Gastrocnemius medialis (tissue), 4 donors: ENCODE results near the gene CHD8.

Experiments used
- POLR2A ChIP-seq, 2 donors: fragments of 450-650 bp; IDR thresholded peaks; one replicate each; pipeline ENCODE4 v1.6.1; 2017; ENCODE audit warnings: antibody characterized with exemption in 2 of 2, mild to moderate bottlenecking in 2 of 2, moderate library complexity in 2 of 2
- TF ChIP-seq, protein P1 (sequence below), 5 experiments: fragments of 450-650 bp in 3 of 5; fragments of 200-600 bp in 2 of 5; sonication (generic) in 2 of 5; IDR thresholded peaks in 4 of 5; conservative IDR thresholded peaks in 1 of 5; 1 replicate in 4 of 5; 2 replicates in 1 of 5; pipeline ENCODE4 v1.5.1; 2016 to 2019; ENCODE audit warnings: antibody characterized with exemption in 5 of 5, mild to moderate bottlenecking in 3 of 5, moderate library complexity in 3 of 5

DNA sequence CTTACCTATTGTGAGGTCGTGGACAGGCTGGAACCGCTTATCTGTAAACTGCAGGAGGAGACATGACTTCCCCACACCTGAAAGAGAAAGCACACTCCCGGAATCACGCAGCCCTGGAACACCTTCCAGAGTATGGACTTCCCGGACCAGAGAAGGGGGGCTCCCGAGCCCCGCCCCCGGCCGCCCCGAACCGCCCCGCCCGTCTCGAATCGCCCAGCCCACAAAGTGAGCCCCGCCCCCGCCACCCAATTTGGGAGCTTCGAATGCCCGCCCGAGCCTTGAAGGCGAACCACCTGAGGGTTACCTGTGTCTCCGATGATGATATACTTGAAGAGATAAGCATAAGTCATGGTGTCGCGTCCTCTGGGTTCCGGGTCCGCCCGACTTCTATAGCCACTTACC, 20.6 kb upstream of the CHD8 start:
- TF ChIP-seq, protein P1, sequence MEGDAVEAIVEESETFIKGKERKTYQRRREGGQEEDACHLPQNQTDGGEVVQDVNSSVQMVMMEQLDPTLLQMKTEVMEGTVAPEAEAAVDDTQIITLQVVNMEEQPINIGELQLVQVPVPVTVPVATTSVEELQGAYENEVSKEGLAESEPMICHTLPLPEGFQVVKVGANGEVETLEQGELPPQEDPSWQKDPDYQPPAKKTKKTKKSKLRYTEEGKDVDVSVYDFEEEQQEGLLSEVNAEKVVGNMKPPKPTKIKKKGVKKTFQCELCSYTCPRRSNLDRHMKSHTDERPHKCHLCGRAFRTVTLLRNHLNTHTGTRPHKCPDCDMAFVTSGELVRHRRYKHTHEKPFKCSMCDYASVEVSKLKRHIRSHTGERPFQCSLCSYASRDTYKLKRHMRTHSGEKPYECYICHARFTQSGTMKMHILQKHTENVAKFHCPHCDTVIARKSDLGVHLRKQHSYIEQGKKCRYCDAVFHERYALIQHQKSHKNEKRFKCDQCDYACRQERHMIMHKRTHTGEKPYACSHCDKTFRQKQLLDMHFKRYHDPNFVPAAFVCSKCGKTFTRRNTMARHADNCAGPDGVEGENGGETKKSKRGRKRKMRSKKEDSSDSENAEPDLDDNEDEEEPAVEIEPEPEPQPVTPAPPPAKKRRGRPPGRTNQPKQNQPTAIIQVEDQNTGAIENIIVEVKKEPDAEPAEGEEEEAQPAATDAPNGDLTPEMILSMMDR (IDR thresholded peaks at IDR 0.05 in 4 of 5, conservative IDR thresholded peaks at IDR 0.05 in 1 of 5) = no peak
- no peak for TF ChIP-seq POLR2A (IDR thresholded peaks at IDR 0.05)
